Endothelial cell of umbilical vein (primary cell): ENCODE measurements around the gene PPP1R7. TPM values are rescaled to one million over a fixed set of nuclear protein-coding genes. Genes with fewer than 3 reads are reported as not detected.

Experiments used
- BruUV-seq: library from RNA; stranded (reverse); fragments of 400-500 nt; replicated peaks from 2 replicates; lab custom pipeline; 2021; lab: Mats Ljungman, UMichigan
- CTCF ChIA-PET: fragments of 300-600, 350-600 bp; sonication (Branson Sonifier 250); formaldehyde crosslinking; loops from one replicate; lab custom pipeline; 2021; ENCODE audit warnings: antibody characterized with exemption, inconsistent platforms; lab: Charles Lee
- POLR2A ChIA-PET: fragments of 300-600, 350-600 bp; sonication (Branson Sonifier 250); formaldehyde crosslinking; loops from one replicate; lab custom pipeline; 2021; ENCODE audit warnings: antibody characterized with exemption, inconsistent platforms; lab: Charles Lee
- DNase-seq: peaks from one replicate; pipeline ENCODE4 v3.0.0-alpha.2; 2011; ENCODE audit warnings: low read depth, low spot score
- FAIRE-seq: peaks from 2 replicates; lab custom pipeline; 2011; peaks lifted over from hg19 to GRCh38; lab: Jason Lieb, UNC
- H2AFZ ChIP-seq: 2 replicates; pipeline ENCODE4 v1.6.0; 2012; ENCODE audit warnings: low read depth, low read length, control low read depth, inconsistent platforms
- H3K27ac ChIP-seq: 2 replicates; pipeline ENCODE4 v1.5.1; 2011; ENCODE audit warnings: low read depth, mild to moderate bottlenecking, control low read depth, low read length, moderate library complexity; ENCODE audit not compliant: insufficient read depth
- H3K27me3 ChIP-seq, 2 experiments: 2 replicates each; pipeline versions ENCODE4 v1.6.0 to v1.6.1; 2011; ENCODE audit warnings: low read length in 2 of 2, mixed read lengths in 1 of 2; ENCODE audit not compliant: control insufficient read depth in 2 of 2, insufficient read depth in 2 of 2
- H3K36me3 ChIP-seq, 2 experiments: 2 replicates in 1 of 2; 3 replicates in 1 of 2; pipeline ENCODE4 v1.5.1; 2011; ENCODE audit warnings: low read length in 2 of 2, mild to moderate bottlenecking in 1 of 2, moderate library complexity in 1 of 2; ENCODE audit not compliant: control insufficient read depth in 2 of 2, insufficient read depth in 2 of 2; ENCODE audit errors: extremely low read depth in 1 of 2
- H3K4me1 ChIP-seq: 3 replicates; pipeline ENCODE4 v1.5.1; 2011; ENCODE audit warnings: mild to moderate bottlenecking, low read length; ENCODE audit not compliant: control insufficient read depth, insufficient read depth; ENCODE audit errors: extremely low read depth
- H3K4me2 ChIP-seq: 2 replicates; pipeline ENCODE4 v1.6.1; 2011; ENCODE audit warnings: low read length, control low read depth, mixed read lengths; ENCODE audit not compliant: insufficient read depth
- H3K4me3 ChIP-seq, 3 experiments: fragments of 200-600 bp in 1 of 3; sonication (generic), shearing (Covaris generic) in 1 of 3; replicated peaks in 1 of 3; 2 replicates each; pipeline ENCODE4 v1.5.1; 2011 to 2016; ENCODE audit warnings: control low read depth in 3 of 3, low read length in 3 of 3, mild to moderate bottlenecking in 2 of 3, inconsistent platforms in 1 of 3, low read depth in 1 of 3, moderate library complexity in 1 of 3; ENCODE audit not compliant: insufficient read depth in 1 of 3
- H3K79me2 ChIP-seq: 2 replicates; pipeline ENCODE4 v1.6.0; 2012; ENCODE audit warnings: low read length, inconsistent platforms; ENCODE audit not compliant: control insufficient read depth, insufficient read depth
- H3K9ac ChIP-seq: replicated peaks from 2 replicates; pipeline ENCODE3; 2011; ENCODE audit warnings: low read length, control low read depth; ENCODE audit not compliant: insufficient read depth; ENCODE audit errors: extremely low read depth
- H3K9me1 ChIP-seq: replicated peaks from 3 replicates; pipeline ENCODE4 v1.6.0; 2011; ENCODE audit warnings: mild to moderate bottlenecking, low read length; ENCODE audit not compliant: control insufficient read depth, insufficient read depth; ENCODE audit errors: extremely low read depth
- H3K9me3 ChIP-seq: replicated peaks from 2 replicates; pipeline ENCODE4 v1.5.1; 2012; ENCODE audit warnings: low read length, inconsistent platforms; ENCODE audit not compliant: control insufficient read depth, insufficient read depth
- H4K20me1 ChIP-seq: replicated peaks from 2 replicates; pipeline ENCODE3; 2011; ENCODE audit warnings: mild to moderate bottlenecking, low read length; ENCODE audit not compliant: control insufficient read depth, insufficient read depth; ENCODE audit errors: extremely low read depth
- FOS ChIP-seq: IDR thresholded peaks from 2 replicates; pipeline ENCODE4 v1.6.1; 2011; ENCODE audit warnings: mild to moderate bottlenecking, low read length, moderate library complexity, borderline replicate concordance; ENCODE audit not compliant: insufficient read depth
- GATA2 ChIP-seq: IDR thresholded peaks from 2 replicates; pipeline ENCODE4 v1.7.0; 2011; ENCODE audit warnings: low read depth, mild to moderate bottlenecking, moderate library complexity, mixed read lengths, low read length; ENCODE audit not compliant: insufficient read length, insufficient read depth
- JUN ChIP-seq: IDR thresholded peaks from 2 replicates; pipeline ENCODE4 v1.6.1; 2011; ENCODE audit warnings: borderline replicate concordance, low read depth; ENCODE audit not compliant: insufficient read length, insufficient read depth
- POLR2A ChIP-seq: IDR thresholded peaks from 2 replicates; pipeline ENCODE4 v1.6.1; 2012; ENCODE audit warnings: low read depth, mild to moderate bottlenecking, control low read depth, low read length
- POLR2AphosphoS5 ChIP-seq: IDR thresholded peaks from 2 replicates; pipeline ENCODE4 v1.6.1; 2012; ENCODE audit warnings: low read depth, mild to moderate bottlenecking, control low read depth, low read length, moderate library complexity; ENCODE audit not compliant: insufficient read depth
- dilution Hi-C: fragments of 300-500 bp; cut with MboI; formaldehyde crosslinking; loops from one replicate; pipeline ENCODE4 v1.15.0; 2019; ENCODE audit warnings: low sequenced_read_pairs; ENCODE audit not compliant: extremely low pct_ligation_motif_present
- intact Hi-C: fragments of 100-400 bp; cut with micrococcal nuclease; formaldehyde crosslinking; loops from one replicate; pipeline ENCODE4 v1.10.0; 2022
- polyA plus RNA-seq, 4 experiments: library from polyadenylated mRNA; depleted of rRNA in 3 of 4; stranded (reverse) in 3 of 4; unstranded in 1 of 4; fragments of >200 nt; gene quantifications; 2 replicates each; pipeline versions ENCODE4 v1.2.1 to v1.2.3, GENCODE V29; 2011 to 2012; ENCODE audit warnings: missing spikeins in 1 of 4
- total RNA-seq: library from RNA; stranded (reverse); gene quantifications from 2 replicates; pipeline ENCODE4 v1.2.3, GENCODE V29; 2021
- TF ChIP-seq, protein P1 (sequence below), 2 donors: IDR thresholded peaks; 1 replicate in 1 of 2; 2 replicates in 1 of 2; pipeline ENCODE4 v1.5.1; 2011; ENCODE audit warnings: low read length in 2 of 2, mild to moderate bottlenecking in 2 of 2, moderate library complexity in 2 of 2, control low read depth in 1 of 2, inconsistent platforms in 1 of 2, low read depth in 1 of 2; ENCODE audit not compliant: insufficient read depth in 1 of 2; ENCODE audit errors: extremely low read depth in 1 of 2
- TF ChIP-seq, protein P2 (sequence below): IDR thresholded peaks from 2 replicates; pipeline ENCODE4 v1.6.1; 2011; ENCODE audit not compliant: insufficient read depth, insufficient read length

Gene PPP1R7
- total and polyA plus RNA-seq, 2 donors (not counting 3 experiments of a cell fraction or from before 2014, with no cell fraction given), result 30.3 to 60.8 TPM

DNA sequence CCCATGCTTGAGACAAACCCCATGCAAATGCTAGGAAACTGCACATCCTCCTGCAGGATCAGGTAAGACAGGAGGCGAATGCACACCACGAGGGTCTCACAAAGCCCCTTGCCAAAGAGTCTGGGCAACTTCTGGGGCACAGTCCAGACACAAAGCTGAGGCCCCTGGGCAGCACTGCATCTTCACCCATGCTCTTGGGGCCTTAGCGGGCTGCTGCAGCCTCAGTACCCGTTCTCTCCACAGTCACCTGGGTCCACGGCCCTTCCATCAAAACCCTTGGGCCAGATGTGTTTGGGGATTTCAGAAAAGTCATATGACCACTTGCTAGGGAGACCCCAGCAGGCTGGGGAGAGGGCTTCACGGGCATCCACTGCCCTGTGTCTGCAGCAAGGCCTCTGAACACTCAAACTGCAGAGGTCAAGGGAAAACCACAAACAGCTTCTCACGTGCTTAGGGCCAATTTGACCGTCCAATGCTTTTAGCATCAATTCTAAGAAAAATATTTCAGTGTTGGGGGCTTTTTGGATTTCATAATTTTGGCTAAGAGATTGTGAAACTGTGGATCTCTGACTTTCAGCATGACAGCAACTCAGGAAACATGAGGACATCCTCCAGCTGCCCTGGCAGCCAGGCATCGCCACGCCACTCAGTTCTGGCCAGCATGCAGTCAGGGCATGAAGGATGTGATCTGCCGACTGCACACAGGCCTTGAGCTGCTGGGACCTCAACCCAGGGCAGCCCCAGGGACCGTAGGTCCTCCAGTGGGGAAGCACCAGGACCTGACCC is 21.0 kb upstream of the PPP1R7 start:
- no peaks in the 10 kb centered on the region for H4K20me1 ChIP-seq
- H3K4me1 ChIP-seq, result no peaks in the 10 kb centered on the region
- H3K27ac ChIP-seq, result no peak overlapping the region
- CTCF ChIA-PET, result interaction anchor here (0.7 kb wide), 1 partner anchor 14 kb away, joined by 3 read pairs; no protein-coding TSS in a partner anchor
- no peaks in the 10 kb centered on the region for H3K27me3 ChIP-seq
- DNase-seq (no peak), FAIRE-seq (no peak)
- H3K4me3 ChIP-seq, result no peak overlapping the region
- TF ChIP-seq, protein P1, sequence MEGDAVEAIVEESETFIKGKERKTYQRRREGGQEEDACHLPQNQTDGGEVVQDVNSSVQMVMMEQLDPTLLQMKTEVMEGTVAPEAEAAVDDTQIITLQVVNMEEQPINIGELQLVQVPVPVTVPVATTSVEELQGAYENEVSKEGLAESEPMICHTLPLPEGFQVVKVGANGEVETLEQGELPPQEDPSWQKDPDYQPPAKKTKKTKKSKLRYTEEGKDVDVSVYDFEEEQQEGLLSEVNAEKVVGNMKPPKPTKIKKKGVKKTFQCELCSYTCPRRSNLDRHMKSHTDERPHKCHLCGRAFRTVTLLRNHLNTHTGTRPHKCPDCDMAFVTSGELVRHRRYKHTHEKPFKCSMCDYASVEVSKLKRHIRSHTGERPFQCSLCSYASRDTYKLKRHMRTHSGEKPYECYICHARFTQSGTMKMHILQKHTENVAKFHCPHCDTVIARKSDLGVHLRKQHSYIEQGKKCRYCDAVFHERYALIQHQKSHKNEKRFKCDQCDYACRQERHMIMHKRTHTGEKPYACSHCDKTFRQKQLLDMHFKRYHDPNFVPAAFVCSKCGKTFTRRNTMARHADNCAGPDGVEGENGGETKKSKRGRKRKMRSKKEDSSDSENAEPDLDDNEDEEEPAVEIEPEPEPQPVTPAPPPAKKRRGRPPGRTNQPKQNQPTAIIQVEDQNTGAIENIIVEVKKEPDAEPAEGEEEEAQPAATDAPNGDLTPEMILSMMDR (IDR thresholded peaks at IDR 0.05; ENCODE audit: extremely low read depth in 1 of 2, insufficient read depth in 1 of 2, low read depth in 1 of 2, low read length in 2 of 2), result no peak
- TF ChIP-seq, protein P2, sequence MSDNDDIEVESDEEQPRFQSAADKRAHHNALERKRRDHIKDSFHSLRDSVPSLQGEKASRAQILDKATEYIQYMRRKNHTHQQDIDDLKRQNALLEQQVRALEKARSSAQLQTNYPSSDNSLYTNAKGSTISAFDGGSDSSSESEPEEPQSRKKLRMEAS, result no peak
- TF ChIP-seq GATA2 (no peak), JUN (no peak), POLR2AphosphoS5 (no peak), FOS (no peak), POLR2A (no peak)
- no TSS peak for BruUV-seq
- H3K79me2 ChIP-seq, result no peaks in the 10 kb centered on the region
- POLR2A ChIA-PET, result no interaction called here
- H3K9me3 ChIP-seq, result no peaks in the 10 kb centered on the region
- intact Hi-C loops (no loop called here), dilution Hi-C loops (no loop called here)
- no peaks in the 10 kb centered on the region for H3K36me3 ChIP-seq
- H3K4me2 ChIP-seq, result no peak overlapping the region
- H3K9me1 ChIP-seq, result no peaks in the 10 kb centered on the region
- no peak overlapping the region for H3K9ac ChIP-seq
- H2AFZ ChIP-seq, result no peak overlapping the region
